SU-DHL-6 (cell line): ENCODE results near the gene CPPED1.

Experiments
- EZH2phosphoT487 ChIP-seq: fragments of 200-600 bp; sonication (generic), shearing (Covaris generic); conservative IDR thresholded peaks from 2 replicates; pipeline ENCODE4 v1.6.1; 2018; ENCODE audit warnings: mild to moderate bottlenecking, antibody characterized with exemption, low read length, moderate library complexity, mixed read lengths
- TF ChIP-seq, protein P1 (sequence below): fragments of 200-600 bp; sonication (generic); IDR thresholded peaks from one replicate; pipeline ENCODE4 v1.5.1; 2017; ENCODE audit warnings: antibody characterized with exemption, mild to moderate bottlenecking, low read length, moderate library complexity; ENCODE audit not compliant: insufficient read depth, poor library complexity, severe bottlenecking

DNA sequence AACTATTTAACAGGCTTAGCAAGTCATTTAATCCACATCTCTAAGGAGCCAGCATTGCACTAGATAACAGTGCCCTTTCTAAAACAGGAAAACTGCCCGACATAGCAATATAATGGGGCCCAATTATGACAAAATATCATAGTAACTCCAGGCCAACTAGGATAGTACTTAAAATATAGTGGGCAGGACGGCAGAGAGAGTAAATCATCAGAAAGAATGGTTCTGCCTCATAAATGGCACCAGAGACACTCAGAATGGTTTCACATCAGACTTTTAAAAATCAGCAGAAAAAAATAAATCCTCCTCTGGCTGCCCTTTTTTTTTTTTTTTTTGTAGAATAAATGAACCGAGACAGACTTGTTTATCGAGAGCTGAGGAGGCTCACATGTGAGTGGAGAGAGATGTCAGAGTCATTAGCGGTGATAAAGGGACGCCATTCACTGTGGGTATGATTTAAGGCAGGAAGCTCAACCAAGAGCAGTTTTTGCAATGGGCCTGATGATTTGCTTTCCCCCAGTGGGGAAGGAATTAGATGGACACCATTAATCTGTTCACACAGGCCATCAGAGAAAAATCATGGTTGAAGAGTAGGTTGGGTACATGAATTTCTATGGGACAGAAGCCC is 62.6 kb downstream of the CPPED1 start:
- TF ChIP-seq, protein P1, sequence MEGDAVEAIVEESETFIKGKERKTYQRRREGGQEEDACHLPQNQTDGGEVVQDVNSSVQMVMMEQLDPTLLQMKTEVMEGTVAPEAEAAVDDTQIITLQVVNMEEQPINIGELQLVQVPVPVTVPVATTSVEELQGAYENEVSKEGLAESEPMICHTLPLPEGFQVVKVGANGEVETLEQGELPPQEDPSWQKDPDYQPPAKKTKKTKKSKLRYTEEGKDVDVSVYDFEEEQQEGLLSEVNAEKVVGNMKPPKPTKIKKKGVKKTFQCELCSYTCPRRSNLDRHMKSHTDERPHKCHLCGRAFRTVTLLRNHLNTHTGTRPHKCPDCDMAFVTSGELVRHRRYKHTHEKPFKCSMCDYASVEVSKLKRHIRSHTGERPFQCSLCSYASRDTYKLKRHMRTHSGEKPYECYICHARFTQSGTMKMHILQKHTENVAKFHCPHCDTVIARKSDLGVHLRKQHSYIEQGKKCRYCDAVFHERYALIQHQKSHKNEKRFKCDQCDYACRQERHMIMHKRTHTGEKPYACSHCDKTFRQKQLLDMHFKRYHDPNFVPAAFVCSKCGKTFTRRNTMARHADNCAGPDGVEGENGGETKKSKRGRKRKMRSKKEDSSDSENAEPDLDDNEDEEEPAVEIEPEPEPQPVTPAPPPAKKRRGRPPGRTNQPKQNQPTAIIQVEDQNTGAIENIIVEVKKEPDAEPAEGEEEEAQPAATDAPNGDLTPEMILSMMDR: no peak
- no peak for TF ChIP-seq EZH2phosphoT487
